Vagina (tissue), 2 donors: ENCODE measurements around the gene LTK. TPM values are rescaled to one million over a fixed set of nuclear protein-coding genes. Genes with fewer than 3 reads are reported as not detected.

ENCODE experiments used
- DNase-seq, 2 donors: peaks; one replicate each; pipeline ENCODE4 v3.0.0-alpha.2; 2017; ENCODE audit errors: extremely low spot score in 2 of 2
- H3K27ac ChIP-seq: fragments of 200-600 bp; sonication (generic); one replicate; pipeline ENCODE4 v1.5.1; 2019
- H3K27me3 ChIP-seq: fragments of 200-600 bp; sonication (generic); one replicate; pipeline ENCODE4 v1.5.1; 2019
- H3K36me3 ChIP-seq, 2 donors: fragments of 200-600 bp; sonication (generic); one replicate each; pipeline ENCODE4 v1.5.1; 2017 to 2019
- H3K4me1 ChIP-seq: fragments of 200-600 bp; sonication (generic); one replicate; pipeline ENCODE4 v1.5.1; 2019
- H3K4me3 ChIP-seq, 2 donors: fragments of 200-600 bp; sonication (generic); 1 replicate in 1 of 2; 2 replicates in 1 of 2; pipeline ENCODE4 v1.5.1; 2016 to 2019
- H3K9me3 ChIP-seq: fragments of 200-600 bp; sonication (generic); one replicate; pipeline ENCODE4 v1.5.1; 2019
- CTCF ChIP-seq, 3 experiments: fragments of 450-650 bp in 2 of 3; fragments of 200-600 bp in 1 of 3; sonication (generic) in 1 of 3; IDR thresholded peaks; one replicate each; pipeline ENCODE4 v1.5.1; 2017 to 2019; ENCODE audit warnings: antibody characterized with exemption in 3 of 3, mild to moderate bottlenecking in 2 of 3, moderate library complexity in 2 of 3
- POLR2A ChIP-seq, 2 donors: fragments of 450-650 bp; IDR thresholded peaks; one replicate each; pipeline ENCODE4 v1.6.1; 2017; ENCODE audit warnings: antibody characterized with exemption in 2 of 2, mild to moderate bottlenecking in 2 of 2, moderate library complexity in 2 of 2
- POLR2AphosphoS5 ChIP-seq, 2 donors: sonication (generic); formaldehyde crosslinking; IDR thresholded peaks; one replicate each; pipeline ENCODE4 v1.9.0; 2017; ENCODE audit warnings: antibody characterized with exemption in 2 of 2, mild to moderate bottlenecking in 2 of 2, low read depth in 1 of 2; ENCODE audit not compliant: insufficient read depth in 1 of 2
- intact Hi-C: fragments of 100-400 bp; cut with DNase I; formaldehyde crosslinking; loops from one replicate; pipeline ENCODE4 v1.15.1; 2023
- total RNA-seq: library from RNA; depleted of rRNA; stranded (reverse); fragments of >200 nt; gene quantifications from one replicate; pipeline ENCODE4 v1.2.3, GENCODE V29; 2016

Gene LTK
- total RNA-seq, 1 donor from 2014 or later, result 1.5 TPM

GRCh38 chr15:41535544-41535943 lies 21.9 kb upstream of the LTK start:
- no peaks in the 10 kb centered on the region for H3K4me1 ChIP-seq
- no peaks in the 10 kb centered on the region for H3K27me3 ChIP-seq
- no peak for TF ChIP-seq CTCF (IDR thresholded peaks at IDR 0.05)
- TF ChIP-seq POLR2A (IDR thresholded peaks at IDR 0.05), result no peak
- TF ChIP-seq POLR2AphosphoS5 (IDR thresholded peaks at IDR 0.05; ENCODE audit: insufficient read depth in 1 of 2, low read depth in 1 of 2), result no peak
- no peak overlapping the region for H3K4me3 ChIP-seq
- no peak for DNase-seq
- peaks cover 0 to 45% of the 10 kb centered on the region in 2 donors for H3K36me3 ChIP-seq
- H3K27ac ChIP-seq, result no peak overlapping the region
- intact Hi-C loops, result no loop called here
- no peaks in the 10 kb centered on the region for H3K9me3 ChIP-seq

DNA sequence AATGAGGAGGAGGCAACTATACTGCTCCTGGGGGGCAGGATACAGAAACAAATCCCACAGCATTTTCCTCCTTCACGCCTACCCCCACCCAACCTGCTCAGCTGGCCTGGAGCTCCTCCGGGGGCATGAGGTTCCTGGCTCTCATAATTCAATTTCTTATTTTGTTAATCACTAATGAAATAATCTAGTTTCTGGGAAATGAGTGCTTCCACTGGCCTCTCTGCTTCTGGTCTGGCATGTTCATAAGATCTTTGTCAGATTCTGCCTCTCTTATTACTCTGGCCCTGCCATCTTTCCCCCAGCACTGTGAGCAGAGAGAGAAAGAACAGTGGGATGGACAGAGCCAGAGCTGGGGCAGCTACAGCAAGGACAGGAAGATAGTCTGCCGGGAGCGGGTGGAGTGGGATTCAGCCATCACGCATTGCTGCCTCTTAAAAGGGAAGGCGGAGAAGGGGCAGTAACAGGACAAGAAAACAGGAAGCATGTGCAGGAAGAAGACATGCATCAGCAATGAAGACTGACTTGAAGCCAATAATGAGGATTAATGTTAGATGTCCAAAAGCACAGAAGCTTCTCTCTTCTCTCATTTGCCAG lies 16.8 kb upstream of the LTK start:
- Histone ChIP-seq H3K27me3 (no peaks in the 10 kb centered on the region), H3K4me1 (no peaks in the 10 kb centered on the region), H3K9me3 (no peaks in the 10 kb centered on the region), H3K4me3 (no peak overlapping the region), H3K36me3 (peaks cover 0 to 75% of the 10 kb centered on the region in 2 donors), H3K27ac (no peak overlapping the region)
- intact Hi-C loops, result no loop called here
- no peak for DNase-seq
- no peak for TF ChIP-seq POLR2AphosphoS5 (IDR thresholded peaks at IDR 0.05; ENCODE audit: insufficient read depth in 1 of 2, low read depth in 1 of 2)

- no peak overlapping the region for H3K27ac ChIP-seq
- intact Hi-C loops, result no loop called here
- peaks cover 0 to 21% of the 10 kb centered on the region in 2 donors for H3K36me3 ChIP-seq
- no peak for DNase-seq
- H3K9me3 ChIP-seq, result no peaks in the 10 kb centered on the region
- no peaks in the 10 kb centered on the region for H3K4me1 ChIP-seq
- no peak overlapping the region for H3K4me3 ChIP-seq
- TF ChIP-seq POLR2A (IDR thresholded peaks at IDR 0.05) (no peak), POLR2AphosphoS5 (IDR thresholded peaks at IDR 0.05; ENCODE audit: insufficient read depth in 1 of 2, low read depth in 1 of 2) (no peak), CTCF (IDR thresholded peaks at IDR 0.05) (no peak)
- H3K27me3 ChIP-seq, result no peaks in the 10 kb centered on the region
Observed at GRCh38 chr15:41523097-41523496, 9.5 kb upstream of the LTK start.

DNA sequence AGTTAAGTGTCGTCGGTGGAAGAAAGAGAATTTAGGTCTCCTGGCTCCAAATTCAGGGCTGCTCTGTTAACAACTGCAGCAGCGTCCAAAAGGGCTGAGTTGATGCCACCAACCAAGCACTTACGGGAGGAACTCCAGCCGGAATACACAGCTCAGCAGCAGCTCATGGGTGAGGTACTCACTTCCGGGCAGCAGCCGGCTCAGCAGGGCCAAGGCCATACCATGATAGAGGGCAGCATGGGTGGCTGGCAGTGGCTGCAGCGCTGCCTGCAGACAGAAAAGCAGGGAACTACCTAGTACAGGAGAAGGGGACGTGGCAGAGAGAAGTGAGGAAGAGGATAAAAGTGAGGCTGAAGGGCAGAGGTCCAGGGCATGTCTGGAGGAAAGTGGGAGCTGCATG lies 8.0 kb upstream of the LTK start:
- DNase-seq, result no peak
- intact Hi-C loops, result no loop called here
- Histone ChIP-seq H3K4me1 (no peaks in the 10 kb centered on the region), H3K4me3 (no peak overlapping the region), H3K36me3 (peaks cover 0 to 13% of the 10 kb centered on the region in 2 donors), H3K27me3 (no peaks in the 10 kb centered on the region), H3K27ac (no peak overlapping the region), H3K9me3 (no peaks in the 10 kb centered on the region)
- no peak for TF ChIP-seq POLR2AphosphoS5 (IDR thresholded peaks at IDR 0.05; ENCODE audit: insufficient read depth in 1 of 2, low read depth in 1 of 2)
- TF ChIP-seq POLR2A (IDR thresholded peaks at IDR 0.05), result no peak
- no peak for TF ChIP-seq CTCF (IDR thresholded peaks at IDR 0.05)

DNA sequence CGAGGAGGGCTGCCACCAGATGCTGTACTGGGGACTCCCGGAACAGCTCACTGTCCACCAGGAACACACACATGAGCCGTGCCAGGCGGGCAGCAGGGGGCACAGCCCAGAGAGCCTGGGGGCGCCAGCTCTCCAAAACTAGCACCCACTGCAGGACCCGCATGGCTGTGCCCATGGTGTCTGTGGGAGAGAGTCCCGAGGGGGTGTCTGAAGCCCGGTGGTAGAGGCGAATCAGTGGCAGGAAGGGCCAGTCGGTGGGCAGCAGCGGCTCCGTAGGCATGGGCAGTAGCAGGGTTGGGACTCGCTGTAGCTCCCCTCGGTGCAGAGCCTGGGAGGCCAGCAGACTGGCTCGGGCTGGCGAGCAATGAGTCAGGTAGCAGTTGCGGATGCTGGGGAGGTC lies 7.0 kb upstream of the LTK start:
- DNase-seq, result no peak
- H3K27ac ChIP-seq, result no peak overlapping the region
- intact Hi-C loops, result no loop called here
- H3K27me3 ChIP-seq, result no peaks in the 10 kb centered on the region
- TF ChIP-seq POLR2A (IDR thresholded peaks at IDR 0.05), result no peak
- no peak for TF ChIP-seq CTCF (IDR thresholded peaks at IDR 0.05)
- TF ChIP-seq POLR2AphosphoS5 (IDR thresholded peaks at IDR 0.05; ENCODE audit: insufficient read depth in 1 of 2, low read depth in 1 of 2), result no peak
- H3K4me1 ChIP-seq, result no peaks in the 10 kb centered on the region
- H3K36me3 ChIP-seq, result peaks cover 0 to 5% of the 10 kb centered on the region in 2 donors
- H3K4me3 ChIP-seq, result no peak overlapping the region
- no peaks in the 10 kb centered on the region for H3K9me3 ChIP-seq
